Dermis microvascular lymphatic vessel endothelial cell (primary cell): ENCODE results near the gene ZNF385A. TPM values are rescaled to one million over a fixed set of nuclear protein-coding genes. Genes with fewer than 3 reads are reported as not detected.
A peak's percentile ranks its signal among the peaks of the same experiment; 100 is the strongest.

ENCODE experiments used
- DNase-seq, 2 donors: peaks; one replicate each; pipeline versions ENCODE4 v3.0.0 to v3.0.0-alpha.2; 2010; ENCODE audit warnings: low read depth in 2 of 2
- total RNA-seq: library from RNA; depleted of rRNA; stranded (reverse); fragments of >200 nt; gene quantifications from 2 replicates; pipeline ENCODE4 v1.2.1, GENCODE V29; 2014

The ZNF385A gene
- total RNA-seq = 0.26 and 0.89 TPM in 2 replicates

GRCh38 chr12:54384591-54385041 lies at the start of gene ZNF385A:
Gene ZNF385A (minus strand): TSS chr12:54384733. CDS start chr12:54384514, 219 bp downstream.
- DNase-seq = no peak

- peak; percentile 81 to 92 for DNase-seq
Measured at GRCh38 chr12:54432815-54433164, 48.3 kb upstream of the ZNF385A start.

- DNase-seq = peak; percentile 96 to 98
Measured at GRCh38 chr12:54431911-54432814, 47.6 kb upstream of the ZNF385A start.

- peak; percentile 50 to 66 for DNase-seq
Measured at GRCh38 chr12:54430471-54431069, 46.0 kb upstream of the ZNF385A start.

GRCh38 chr12:54429014-54429471 lies 44.5 kb upstream of the ZNF385A start:
- no peak for DNase-seq

- peak in 1 of 2 donors; percentile 94 for DNase-seq
Measured at GRCh38 chr12:54428050-54429013, 43.8 kb upstream of the ZNF385A start.

GRCh38 chr12:54427106-54427505 lies 42.6 kb upstream of the ZNF385A start:
- peak in 1 of 2 donors; percentile 47 for DNase-seq

- no peak for DNase-seq
Measured at GRCh38 chr12:54426690-54427089, 42.2 kb upstream of the ZNF385A start.

- DNase-seq = no peak
Measured at GRCh38 chr12:54425702-54426101, 41.2 kb upstream of the ZNF385A start.

GRCh38 chr12:54424224-54424623 lies 39.7 kb upstream of the ZNF385A start:
- no peak for DNase-seq

- no peak for DNase-seq
Measured at GRCh38 chr12:54423816-54424150, 39.2 kb upstream of the ZNF385A start.

- no peak for DNase-seq
Measured at GRCh38 chr12:54421879-54422250, 37.3 kb upstream of the ZNF385A start.

- DNase-seq = peak in 1 of 2 donors; percentile 74
Measured at GRCh38 chr12:54421175-54421878, 36.8 kb upstream of the ZNF385A start.

GRCh38 chr12:54420766-54421144 lies 36.2 kb upstream of the ZNF385A start:
- no peak for DNase-seq

GRCh38 chr12:54419088-54419887 lies 34.8 kb upstream of the ZNF385A start, which contains the start of gene ITGA5:
Gene ITGA5 (minus strand): TSS chr12:54419266. CDS start chr12:54419198, 68 bp downstream.
- peak in 1 of 2 donors; percentile 78 for DNase-seq

GRCh38 chr12:54418441-54419087 lies 34.0 kb upstream of the ZNF385A start:
- DNase-seq = no peak

GRCh38 chr12:54417712-54418440 lies 33.3 kb upstream of the ZNF385A start:
- peak in 1 of 2 donors; percentile 62 for DNase-seq

- DNase-seq = no peak
Measured at GRCh38 chr12:54416687-54417603, 32.4 kb upstream of the ZNF385A start.
